Body of pancreas (tissue), 4 donors: ENCODE data around the gene ZNF544.

ENCODE experiments used
- CTCF ChIP-seq, 7 experiments: fragments of 450-650 bp in 4 of 7; fragments of 200-600 bp in 3 of 7; sonication (generic) in 3 of 7; IDR thresholded peaks; one replicate each; pipeline ENCODE4 v1.5.1; 2016 to 2019; ENCODE audit warnings: antibody characterized with exemption in 7 of 7
- POLR2A ChIP-seq, 3 donors: fragments of 450-650 bp; IDR thresholded peaks; one replicate each; pipeline ENCODE4 v1.6.1; 2016; ENCODE audit warnings: antibody characterized with exemption in 3 of 3, mild to moderate bottlenecking in 2 of 3

DNA sequence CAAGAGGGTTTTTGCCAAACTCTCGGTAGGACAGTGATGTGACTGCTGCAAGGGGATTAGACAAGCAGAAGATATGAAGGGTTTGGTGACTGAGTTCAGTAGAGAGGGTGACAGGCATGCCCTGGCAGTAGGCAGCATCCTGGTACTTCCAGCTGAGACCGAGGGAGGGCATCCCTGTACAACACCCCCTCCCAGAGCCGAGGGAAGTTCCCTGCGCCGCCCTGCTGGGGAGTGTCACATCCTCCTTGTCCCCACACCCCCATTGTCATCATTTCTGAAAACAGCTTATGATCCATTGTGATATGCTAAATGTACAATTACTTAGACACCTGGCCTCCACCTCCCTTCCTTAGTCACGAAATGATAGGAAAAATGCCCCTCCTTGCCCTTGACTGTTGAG lies 14.6 kb downstream of the ZNF544 start:
- no peak for TF ChIP-seq CTCF (IDR thresholded peaks at IDR 0.05)
- TF ChIP-seq POLR2A (IDR thresholded peaks at IDR 0.05) = no peak
